HCT116 (cell line): ENCODE measurements around the gene PPARGC1A.

ENCODE experiments used
- EZH2phosphoT487 ChIP-seq: fragments of 200-600 bp; IDR thresholded peaks from 2 replicates; pipeline ENCODE4 v1.6.1; 2018; ENCODE audit warnings: antibody characterized with exemption, borderline replicate concordance
- FOSL1 ChIP-seq: IDR thresholded peaks from 2 replicates; pipeline ENCODE4 v1.6.1; 2012; ENCODE audit warnings: low read depth
- JUND ChIP-seq: IDR thresholded peaks from 2 replicates; pipeline ENCODE4 v1.6.1; 2012
- POLR2AphosphoS5 ChIP-seq: IDR thresholded peaks from 2 replicates; pipeline ENCODE4 v1.6.1; 2011; ENCODE audit warnings: mild to moderate bottlenecking, low read depth, low read length, moderate library complexity
- SP1 ChIP-seq: IDR thresholded peaks from 2 replicates; pipeline ENCODE4 v1.6.1; 2012; ENCODE audit warnings: low read depth
- SRF ChIP-seq: IDR thresholded peaks from 2 replicates; pipeline ENCODE4 v1.6.1; 2012; ENCODE audit warnings: low read depth
- TCF7L2 ChIP-seq: IDR thresholded peaks from 2 replicates; pipeline ENCODE4 v1.7.0; 2011; ENCODE audit warnings: borderline replicate concordance, inconsistent platforms; ENCODE audit not compliant: insufficient read depth, insufficient read length; ENCODE audit errors: extremely low read depth
- YY1 ChIP-seq: IDR thresholded peaks from 2 replicates; pipeline ENCODE4 v1.6.1; 2011; ENCODE audit warnings: low read length, low read depth, moderate library complexity, mild to moderate bottlenecking; ENCODE audit not compliant: insufficient replicate concordance; ENCODE audit errors: extremely low read depth
- TF ChIP-seq, protein P1 (sequence below), 3 experiments: fragments of 200-600 bp in 1 of 3; sonication (generic) in 1 of 3; IDR thresholded peaks in 2 of 3; conservative IDR thresholded peaks in 1 of 3; 2 replicates each; pipeline ENCODE4 v1.5.1; 2012 to 2017; ENCODE audit warnings: low read depth in 2 of 3, low read length in 2 of 3, antibody characterized with exemption in 1 of 3, borderline replicate concordance in 1 of 3, control low read depth in 1 of 3, mild to moderate bottlenecking in 1 of 3, mixed read lengths in 1 of 3, mixed run types in 1 of 3, moderate library complexity in 1 of 3; ENCODE audit not compliant: insufficient read depth in 1 of 3

DNA sequence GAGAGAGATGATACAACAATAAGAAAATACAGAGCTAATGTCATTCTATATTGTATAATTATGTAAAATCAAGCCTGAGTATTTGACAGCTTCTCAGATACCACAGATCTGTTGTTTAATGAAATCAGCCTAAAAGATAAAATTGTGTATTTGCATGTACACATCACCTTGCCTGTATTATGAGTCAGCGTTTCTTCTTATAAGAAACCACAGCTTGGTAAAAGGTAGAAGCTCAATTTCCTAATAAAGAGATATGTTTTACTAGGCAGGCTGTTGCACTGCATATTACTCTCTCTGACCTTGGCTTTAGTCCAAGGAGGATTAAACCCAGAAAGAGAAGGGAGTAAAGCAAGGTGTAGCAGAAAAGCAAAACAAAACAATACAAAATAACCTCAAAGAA lies 121.3 kb downstream of the PPARGC1A start:
- TF ChIP-seq, protein P1, sequence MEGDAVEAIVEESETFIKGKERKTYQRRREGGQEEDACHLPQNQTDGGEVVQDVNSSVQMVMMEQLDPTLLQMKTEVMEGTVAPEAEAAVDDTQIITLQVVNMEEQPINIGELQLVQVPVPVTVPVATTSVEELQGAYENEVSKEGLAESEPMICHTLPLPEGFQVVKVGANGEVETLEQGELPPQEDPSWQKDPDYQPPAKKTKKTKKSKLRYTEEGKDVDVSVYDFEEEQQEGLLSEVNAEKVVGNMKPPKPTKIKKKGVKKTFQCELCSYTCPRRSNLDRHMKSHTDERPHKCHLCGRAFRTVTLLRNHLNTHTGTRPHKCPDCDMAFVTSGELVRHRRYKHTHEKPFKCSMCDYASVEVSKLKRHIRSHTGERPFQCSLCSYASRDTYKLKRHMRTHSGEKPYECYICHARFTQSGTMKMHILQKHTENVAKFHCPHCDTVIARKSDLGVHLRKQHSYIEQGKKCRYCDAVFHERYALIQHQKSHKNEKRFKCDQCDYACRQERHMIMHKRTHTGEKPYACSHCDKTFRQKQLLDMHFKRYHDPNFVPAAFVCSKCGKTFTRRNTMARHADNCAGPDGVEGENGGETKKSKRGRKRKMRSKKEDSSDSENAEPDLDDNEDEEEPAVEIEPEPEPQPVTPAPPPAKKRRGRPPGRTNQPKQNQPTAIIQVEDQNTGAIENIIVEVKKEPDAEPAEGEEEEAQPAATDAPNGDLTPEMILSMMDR (IDR thresholded peaks at IDR 0.05 in 2 of 3, conservative IDR thresholded peaks at IDR 0.05 in 1 of 3; ENCODE audit: borderline replicate concordance in 1 of 3, insufficient read depth in 1 of 3, low read depth in 2 of 3, low read length in 2 of 3), result no peak
- TF ChIP-seq EZH2phosphoT487 (no peak), POLR2AphosphoS5 (no peak), SRF (no peak), SP1 (no peak), FOSL1 (no peak), YY1 (no peak), TCF7L2 (no peak), JUND (no peak)
